GDM1 (cell line): ENCODE results near the gene UCK2.

Experiments
- DNase-seq: peaks from one replicate; lab custom pipeline; 2025; lab: John Stamatoyannopoulos, UW

Gene UCK2

DNA sequence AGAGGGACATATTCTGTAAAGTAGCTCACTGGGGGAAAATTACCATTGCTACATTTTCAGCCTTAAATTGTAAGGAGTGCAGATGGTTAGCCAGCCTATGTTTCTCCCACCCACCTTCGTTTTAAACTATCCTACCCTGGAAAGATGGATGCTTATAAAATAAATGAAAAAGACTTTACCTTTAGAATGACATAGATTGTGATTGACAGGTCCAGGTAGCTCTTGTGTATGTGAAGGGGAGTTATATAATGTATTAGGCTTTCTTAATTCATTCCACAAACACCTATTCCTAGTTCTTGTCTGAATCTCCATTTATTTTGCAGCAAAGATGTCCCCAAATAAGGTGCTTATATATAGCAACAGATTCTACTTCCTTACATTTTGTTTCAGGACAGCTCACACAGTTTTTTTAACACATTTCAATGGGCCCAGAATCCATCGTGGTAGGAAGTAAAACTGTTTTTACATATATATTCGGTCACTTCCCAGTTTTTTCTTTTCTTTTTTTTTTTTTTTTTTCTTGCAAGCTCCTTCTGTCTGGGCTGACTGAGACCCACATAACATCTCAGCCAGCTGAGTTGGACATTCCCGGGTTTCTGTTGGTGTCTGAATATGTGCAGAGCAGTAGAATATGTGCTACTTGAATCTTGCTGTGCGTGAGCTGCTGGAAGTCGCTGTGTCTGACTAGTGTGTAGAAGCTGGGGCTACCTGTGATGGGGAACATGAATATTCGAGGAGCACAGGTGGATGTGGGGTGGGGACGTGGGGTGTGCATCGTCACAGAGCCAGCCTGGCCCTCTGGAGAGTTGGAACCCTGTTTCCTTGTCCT lies 27.8 kb downstream of the UCK2 start:
- no peak for DNase-seq

GRCh38 chr1:165856021-165856420 lies 28.6 kb downstream of the UCK2 start:
- DNase-seq = no peak

DNA sequence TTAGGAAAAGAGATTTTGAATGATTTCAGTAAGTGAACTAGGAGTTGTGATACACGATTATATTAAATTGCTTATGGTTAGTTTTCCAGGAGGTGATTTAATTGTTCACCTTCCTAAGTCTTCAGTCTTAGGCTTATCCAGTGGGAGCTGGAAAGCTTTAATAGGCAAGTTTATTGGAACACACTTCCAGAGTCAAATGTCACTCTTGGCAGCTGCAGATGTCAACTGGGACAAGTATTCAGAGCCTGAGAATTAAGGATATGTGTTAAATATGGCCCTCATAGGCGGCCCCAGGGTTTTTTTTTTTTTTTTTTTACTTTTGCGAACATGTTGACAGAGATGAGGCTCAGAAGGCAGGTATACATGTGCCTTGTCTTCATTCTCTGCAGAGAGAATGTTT lies 29.2 kb downstream of the UCK2 start:
- no peak for DNase-seq

DNA sequence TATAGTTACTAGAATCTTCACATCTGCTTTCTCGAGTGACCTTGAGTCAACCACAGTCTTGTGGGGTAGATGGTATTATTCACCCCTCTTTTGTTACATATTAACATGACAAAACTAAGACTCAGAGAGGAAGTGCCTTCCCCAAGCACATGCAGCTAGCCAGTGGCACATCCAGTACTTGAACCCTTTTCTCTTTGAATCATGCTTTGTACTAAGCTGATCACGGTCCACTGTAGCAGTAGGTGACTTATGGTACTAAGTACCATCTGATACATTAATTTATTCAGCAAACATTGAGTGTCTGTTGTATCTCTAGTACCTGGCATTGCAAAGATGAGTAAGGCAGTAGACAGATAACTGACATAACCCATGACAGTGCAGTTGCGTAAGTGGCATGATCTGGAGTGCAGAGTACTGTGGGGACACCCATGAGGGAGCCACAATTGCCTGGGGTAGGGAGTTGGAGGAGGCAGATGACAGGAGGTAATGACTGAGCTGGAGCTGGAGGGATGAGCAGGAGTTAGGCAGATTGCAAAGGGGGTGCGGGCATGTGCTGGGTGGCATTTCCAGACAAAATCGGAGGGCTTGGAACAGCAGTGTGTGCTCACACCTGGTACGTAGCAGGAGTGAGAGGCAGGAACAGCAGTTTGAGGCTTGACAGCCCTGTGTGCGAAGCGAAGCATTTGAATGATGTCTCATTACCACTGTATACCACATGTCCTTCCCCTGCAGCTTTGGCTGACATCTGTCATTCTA lies 29.8 kb downstream of the UCK2 start:
- DNase-seq = no peak

- no peak for DNase-seq
Observed at GRCh38 chr1:165858364-165858823, 31.0 kb downstream of the UCK2 start.

GRCh38 chr1:165858967-165859845 lies 31.8 kb downstream of the UCK2 start:
- no peak for DNase-seq

GRCh38 chr1:165860065-165860464 lies 32.7 kb downstream of the UCK2 start:
- DNase-seq = no peak

- DNase-seq = no peak
Observed at GRCh38 chr1:165861911-165862310, 34.5 kb downstream of the UCK2 start.

DNA sequence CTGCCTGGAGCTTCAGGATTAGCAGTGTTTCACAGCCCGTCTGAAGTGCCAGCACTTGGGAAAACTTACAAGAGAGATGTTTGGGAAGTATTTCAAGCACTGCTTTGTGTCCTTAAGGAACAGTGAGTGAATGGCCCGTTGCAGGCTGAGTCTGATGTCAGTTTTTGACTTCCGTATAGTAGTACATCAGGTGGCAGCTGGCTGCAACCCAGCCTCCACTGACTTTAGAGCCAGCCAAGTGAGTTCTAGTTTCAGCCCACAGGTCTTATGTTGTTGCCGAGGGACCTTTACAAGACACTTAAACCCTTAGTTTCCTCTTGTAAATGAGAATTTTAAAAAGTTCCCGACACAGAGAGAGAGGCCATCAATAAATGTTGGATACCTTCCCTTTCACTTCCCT lies 35.0 kb downstream of the UCK2 start:
- no peak for DNase-seq

DNA sequence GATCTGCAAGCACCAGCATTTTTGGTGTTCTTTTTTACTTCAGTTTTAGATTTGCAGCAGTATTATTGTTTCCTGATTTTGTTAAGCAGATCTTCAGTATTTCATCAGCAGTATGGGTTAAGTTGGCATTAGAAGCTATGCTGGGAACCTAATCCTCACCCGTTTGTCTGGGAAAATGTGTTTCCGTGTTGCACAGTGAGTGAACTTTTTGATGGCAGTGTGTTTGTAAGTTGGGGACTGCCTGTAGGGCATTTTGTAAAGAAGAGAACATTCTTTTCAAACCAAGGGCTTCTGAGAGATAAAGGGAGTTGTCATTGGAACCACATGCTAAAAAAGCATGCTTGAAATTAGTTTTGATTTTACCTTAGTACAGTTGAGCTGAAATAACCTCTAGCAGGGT lies 35.9 kb downstream of the UCK2 start:
- no peak for DNase-seq

- no peak for DNase-seq
Observed at GRCh38 chr1:165865633-165866340, 38.4 kb downstream of the UCK2 start.

DNA sequence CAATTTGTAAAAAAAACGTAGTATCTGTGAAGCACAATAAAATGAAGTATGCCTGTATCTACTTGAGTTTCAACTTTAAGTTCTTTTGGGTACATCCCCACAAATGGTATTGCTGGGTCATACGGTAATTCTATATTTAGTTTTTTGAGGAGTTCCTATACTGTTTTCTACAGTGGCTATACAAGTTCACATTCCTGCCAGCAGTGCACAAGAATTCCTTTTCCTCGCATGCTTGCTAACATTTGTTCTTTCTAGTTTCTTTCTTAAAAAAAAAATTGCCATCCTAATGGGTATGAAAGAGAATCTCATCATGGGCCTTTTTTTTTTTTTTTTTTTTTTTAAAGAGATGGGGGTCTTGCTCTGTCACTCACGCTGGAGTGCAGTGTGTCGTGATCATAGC lies 41.9 kb downstream of the UCK2 start:
- DNase-seq = no peak

GRCh38 chr1:165871311-165872067 lies 44.1 kb downstream of the UCK2 start:
- peak; percentile 91 for DNase-seq

DNA sequence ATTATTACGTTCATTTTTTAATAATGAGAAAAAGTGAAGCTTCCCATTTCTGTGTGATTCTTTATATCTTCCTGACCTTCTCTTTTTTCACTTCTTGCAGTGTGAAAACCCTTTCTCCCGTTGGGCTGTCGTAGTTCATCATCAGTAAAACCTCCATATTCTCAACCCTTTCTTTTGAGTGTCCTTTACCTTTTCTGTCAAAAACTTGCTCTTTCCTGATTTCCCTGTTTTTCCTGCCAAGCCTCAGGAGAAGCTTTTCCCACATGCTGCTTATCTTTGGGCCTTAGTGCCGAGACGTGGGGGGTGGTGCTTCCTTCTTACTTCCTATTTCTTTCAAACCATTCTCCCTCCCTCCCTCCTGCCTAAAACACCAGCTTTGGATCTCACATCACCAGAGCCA lies 46.1 kb downstream of the UCK2 start:
- DNase-seq = no peak

DNA sequence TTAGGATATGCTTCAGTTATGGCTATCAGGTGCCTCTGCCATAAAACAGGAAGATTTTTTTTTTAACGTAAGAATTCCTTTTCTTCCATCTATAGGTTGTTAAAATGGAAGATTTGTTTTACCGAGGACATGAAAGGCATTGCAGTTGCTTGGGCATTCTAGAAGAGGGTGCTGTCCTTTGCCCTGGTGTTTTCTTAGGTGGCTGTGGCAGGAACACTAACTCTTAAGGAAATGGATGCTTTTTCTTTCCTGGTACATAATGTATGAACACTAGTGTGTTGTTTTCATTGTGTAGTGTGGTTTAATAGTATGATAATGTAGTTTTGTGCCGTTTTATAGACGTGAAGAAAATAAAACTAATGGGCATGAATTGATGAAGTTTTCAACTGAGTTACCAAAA lies 47.2 kb downstream of the UCK2 start:
- DNase-seq = no peak

- DNase-seq = peak; percentile 40
Observed at GRCh38 chr1:165875171-165875570, 47.8 kb downstream of the UCK2 start.

DNA sequence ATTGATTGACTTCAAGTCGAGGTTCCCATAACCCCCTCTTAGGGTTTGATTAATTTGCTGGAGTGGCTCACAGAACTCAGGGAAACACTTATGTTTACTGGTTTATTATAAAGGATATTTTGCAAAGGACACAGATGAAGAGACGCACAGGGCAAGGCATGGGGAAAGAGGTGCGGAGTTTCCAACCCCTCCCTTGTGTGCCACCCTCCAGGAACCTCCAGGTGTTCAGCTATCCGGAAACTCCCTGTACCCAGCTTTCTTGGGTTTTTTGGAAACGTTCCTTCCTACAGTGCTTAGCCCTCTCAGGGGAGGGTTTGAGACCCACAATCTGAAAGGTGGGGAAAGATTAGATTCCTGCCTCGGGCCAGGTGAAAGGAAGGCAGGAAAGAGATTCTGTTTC lies 48.2 kb downstream of the UCK2 start:
- no peak for DNase-seq

GRCh38 chr1:165876121-165876520 lies 48.7 kb downstream of the UCK2 start:
- DNase-seq = no peak

DNA sequence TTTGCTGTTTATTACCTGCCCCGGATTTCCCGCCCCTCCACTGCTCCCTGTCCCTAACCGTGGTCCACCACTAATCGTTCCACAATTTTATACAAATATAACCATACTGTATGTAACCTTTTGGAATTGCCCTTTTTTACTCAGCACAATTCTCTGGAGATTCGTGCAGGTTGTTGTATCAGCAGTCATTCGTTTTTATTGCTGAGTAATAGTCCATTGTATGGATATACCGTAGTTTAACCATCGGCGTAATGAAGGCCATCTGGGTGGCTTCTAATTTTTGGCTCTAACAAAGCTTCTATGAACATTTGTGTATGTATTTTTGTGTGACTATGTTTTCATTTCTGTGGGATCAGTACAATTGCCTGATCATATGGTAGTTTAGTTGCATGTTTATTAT lies 50.0 kb downstream of the UCK2 start:
- no peak for DNase-seq

GRCh38 chr1:165877940-165878556 lies 50.6 kb downstream of the UCK2 start:
- no peak for DNase-seq

DNA sequence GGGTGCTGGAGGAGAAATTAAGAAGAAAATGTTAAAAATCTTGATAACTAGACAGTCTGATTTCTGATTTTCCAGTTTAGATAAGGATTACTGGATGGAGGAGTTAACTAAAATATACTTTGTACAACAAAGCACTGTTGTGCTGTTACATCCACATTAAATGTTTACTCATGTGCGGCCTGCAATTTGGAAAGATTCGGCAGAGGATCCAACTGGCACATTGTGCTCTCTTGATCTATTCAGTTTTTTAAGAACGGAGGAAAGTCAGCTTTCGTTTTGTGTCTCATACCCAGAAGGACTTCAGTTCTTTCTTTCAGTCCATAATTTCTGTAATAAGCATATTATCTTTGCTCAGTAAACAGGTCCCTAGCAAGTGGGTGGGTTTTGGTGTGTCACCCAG lies 52.5 kb downstream of the UCK2 start:
- no peak for DNase-seq
